ENCODE results near the gene SMIM8. TPM values are rescaled to one million over a fixed set of nuclear protein-coding genes. Genes with fewer than 3 reads are reported as not detected.

Gene SMIM8
- total and polyA plus RNA-seq, 10 donors, result 4.2 to 18.6 (median 11.9) TPM

- intact Hi-C loops (cut with DNase I; ENCODE audit: low total_unique reads), result no loop called here
- Histone ChIP-seq H3K27ac (no peak overlapping the region), H3K9me3 (no peaks in the 10 kb centered on the region), H3K36me3 (no peaks in the 10 kb centered on the region), H3K27me3 (replicated peaks in 1 of 7) (no peaks in the 10 kb centered on the region), H3K4me3 (no peak overlapping the region), H3K4me1 (no peaks in the 10 kb centered on the region)
- no peak for TF ChIP-seq POLR2AphosphoS5 (IDR thresholded peaks at IDR 0.05)
- TF ChIP-seq POLR2A (IDR thresholded peaks at IDR 0.05), result no peak
- TF ChIP-seq, protein P1, sequence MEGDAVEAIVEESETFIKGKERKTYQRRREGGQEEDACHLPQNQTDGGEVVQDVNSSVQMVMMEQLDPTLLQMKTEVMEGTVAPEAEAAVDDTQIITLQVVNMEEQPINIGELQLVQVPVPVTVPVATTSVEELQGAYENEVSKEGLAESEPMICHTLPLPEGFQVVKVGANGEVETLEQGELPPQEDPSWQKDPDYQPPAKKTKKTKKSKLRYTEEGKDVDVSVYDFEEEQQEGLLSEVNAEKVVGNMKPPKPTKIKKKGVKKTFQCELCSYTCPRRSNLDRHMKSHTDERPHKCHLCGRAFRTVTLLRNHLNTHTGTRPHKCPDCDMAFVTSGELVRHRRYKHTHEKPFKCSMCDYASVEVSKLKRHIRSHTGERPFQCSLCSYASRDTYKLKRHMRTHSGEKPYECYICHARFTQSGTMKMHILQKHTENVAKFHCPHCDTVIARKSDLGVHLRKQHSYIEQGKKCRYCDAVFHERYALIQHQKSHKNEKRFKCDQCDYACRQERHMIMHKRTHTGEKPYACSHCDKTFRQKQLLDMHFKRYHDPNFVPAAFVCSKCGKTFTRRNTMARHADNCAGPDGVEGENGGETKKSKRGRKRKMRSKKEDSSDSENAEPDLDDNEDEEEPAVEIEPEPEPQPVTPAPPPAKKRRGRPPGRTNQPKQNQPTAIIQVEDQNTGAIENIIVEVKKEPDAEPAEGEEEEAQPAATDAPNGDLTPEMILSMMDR (IDR thresholded peaks at IDR 0.05 in 8 of 11, conservative IDR thresholded peaks at IDR 0.05 in 3 of 11), result no peak
- no peak for DNase-seq
Observed at GRCh38 chr6:87277123-87277522, 45.3 kb upstream of the SMIM8 start.

DNA sequence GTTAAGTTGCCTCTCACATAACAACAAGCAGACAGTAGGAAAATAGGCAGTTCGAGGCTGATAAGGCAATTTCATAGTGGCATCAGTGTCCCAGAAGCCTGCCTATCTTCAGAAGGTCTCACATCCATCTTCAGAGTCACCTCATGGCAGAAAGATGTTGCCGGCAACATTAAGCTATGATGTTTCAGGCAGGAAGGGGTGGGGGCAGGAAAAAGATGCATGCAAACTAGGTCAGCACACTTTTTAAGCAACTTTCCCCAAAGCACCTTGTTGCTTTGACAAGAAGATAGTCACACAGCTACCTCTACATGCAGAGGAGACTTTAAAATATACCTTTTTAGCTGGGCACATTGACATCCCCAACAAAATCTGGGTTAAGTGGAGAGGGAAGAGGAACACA, 43.2 kb upstream of the SMIM8 start:
- H3K4me3 ChIP-seq, result no peak overlapping the region
- no peaks in the 10 kb centered on the region for H3K9me3 ChIP-seq
- no peak overlapping the region for H3K27ac ChIP-seq
- no peak for DNase-seq
- intact Hi-C loops (cut with DNase I; ENCODE audit: low total_unique reads), result no loop called here
- peak in 1 of 3 donors; percentile 37 for TF ChIP-seq POLR2AphosphoS5 (IDR thresholded peaks at IDR 0.05)
- TF ChIP-seq, protein P1 (IDR thresholded peaks at IDR 0.05 in 8 of 11, conservative IDR thresholded peaks at IDR 0.05 in 3 of 11), result no peak
- TF ChIP-seq POLR2A (IDR thresholded peaks at IDR 0.05), result no peak
- no peaks in the 10 kb centered on the region for H3K27me3 ChIP-seq (replicated peaks in 1 of 7)
- 52 to 59% (median 57%) methylated on average over 2 of the region's 2 CpGs for WGBS, 5 donors
- H3K4me1 ChIP-seq, result no peaks in the 10 kb centered on the region
- H3K36me3 ChIP-seq, result no peaks in the 10 kb centered on the region

- TF ChIP-seq POLR2AphosphoS5 (IDR thresholded peaks at IDR 0.05) (no peak), POLR2A (IDR thresholded peaks at IDR 0.05) (no peak)
- TF ChIP-seq, protein P1 (IDR thresholded peaks at IDR 0.05 in 8 of 11, conservative IDR thresholded peaks at IDR 0.05 in 3 of 11), result no peak
- Histone ChIP-seq H3K27me3 (replicated peaks in 1 of 7) (no peaks in the 10 kb centered on the region), H3K4me1 (no peaks in the 10 kb centered on the region), H3K27ac (no peak overlapping the region), H3K4me3 (no peak overlapping the region), H3K36me3 (no peaks in the 10 kb centered on the region), H3K9me3 (no peaks in the 10 kb centered on the region)
- intact Hi-C loops (cut with DNase I; ENCODE audit: low total_unique reads), result no loop called here
- 57 to 85% (median 73%) methylated on average over 1 of the region's 1 CpG for WGBS, 5 donors
- no peak for DNase-seq
Observed at GRCh38 chr6:87281426-87281825, 41.0 kb upstream of the SMIM8 start.

DNA sequence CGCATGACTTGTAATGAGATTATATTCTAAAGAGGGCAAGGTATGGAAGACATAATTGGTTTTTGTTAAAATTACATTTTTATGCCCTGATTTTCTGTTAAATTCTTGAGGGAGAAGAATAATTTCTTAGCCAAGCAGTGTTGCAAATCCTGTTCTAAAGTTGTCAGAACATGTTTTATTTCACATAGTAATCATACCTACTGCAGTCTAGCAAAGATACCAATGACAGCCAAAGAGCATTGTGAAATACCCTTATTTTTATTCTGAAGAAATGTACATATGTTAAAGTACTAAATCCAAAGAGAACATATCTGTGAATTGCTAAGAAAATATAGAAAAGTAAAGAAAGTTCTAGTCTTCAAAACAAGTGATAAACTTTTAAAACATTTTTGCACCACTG, 39.6 kb upstream of the SMIM8 start:
- H3K27me3 ChIP-seq (replicated peaks in 1 of 7), result peaks cover 0 to 2% (median 0%) of the 10 kb centered on the region in 7 donors
- H3K4me3 ChIP-seq, result no peak overlapping the region
- TF ChIP-seq POLR2A (IDR thresholded peaks at IDR 0.05), result no peak
- TF ChIP-seq POLR2AphosphoS5 (IDR thresholded peaks at IDR 0.05), result no peak
- TF ChIP-seq, protein P1 (IDR thresholded peaks at IDR 0.05 in 8 of 11, conservative IDR thresholded peaks at IDR 0.05 in 3 of 11), result no peak
- no peaks in the 10 kb centered on the region for H3K9me3 ChIP-seq
- intact Hi-C loops (cut with DNase I; ENCODE audit: low total_unique reads), result no loop called here
- H3K4me1 ChIP-seq, result no peaks in the 10 kb centered on the region
- no peak for DNase-seq
- H3K36me3 ChIP-seq, result no peaks in the 10 kb centered on the region
- H3K27ac ChIP-seq, result no peak overlapping the region
- WGBS, 5 donors, result 89 to 98% (median 93%) methylated on average over 1 of the region's 1 CpG

Measured in spleen (tissue), 11 donors.